ENCODE measurements around the gene SLC22A23.

Gene SLC22A23

DNA sequence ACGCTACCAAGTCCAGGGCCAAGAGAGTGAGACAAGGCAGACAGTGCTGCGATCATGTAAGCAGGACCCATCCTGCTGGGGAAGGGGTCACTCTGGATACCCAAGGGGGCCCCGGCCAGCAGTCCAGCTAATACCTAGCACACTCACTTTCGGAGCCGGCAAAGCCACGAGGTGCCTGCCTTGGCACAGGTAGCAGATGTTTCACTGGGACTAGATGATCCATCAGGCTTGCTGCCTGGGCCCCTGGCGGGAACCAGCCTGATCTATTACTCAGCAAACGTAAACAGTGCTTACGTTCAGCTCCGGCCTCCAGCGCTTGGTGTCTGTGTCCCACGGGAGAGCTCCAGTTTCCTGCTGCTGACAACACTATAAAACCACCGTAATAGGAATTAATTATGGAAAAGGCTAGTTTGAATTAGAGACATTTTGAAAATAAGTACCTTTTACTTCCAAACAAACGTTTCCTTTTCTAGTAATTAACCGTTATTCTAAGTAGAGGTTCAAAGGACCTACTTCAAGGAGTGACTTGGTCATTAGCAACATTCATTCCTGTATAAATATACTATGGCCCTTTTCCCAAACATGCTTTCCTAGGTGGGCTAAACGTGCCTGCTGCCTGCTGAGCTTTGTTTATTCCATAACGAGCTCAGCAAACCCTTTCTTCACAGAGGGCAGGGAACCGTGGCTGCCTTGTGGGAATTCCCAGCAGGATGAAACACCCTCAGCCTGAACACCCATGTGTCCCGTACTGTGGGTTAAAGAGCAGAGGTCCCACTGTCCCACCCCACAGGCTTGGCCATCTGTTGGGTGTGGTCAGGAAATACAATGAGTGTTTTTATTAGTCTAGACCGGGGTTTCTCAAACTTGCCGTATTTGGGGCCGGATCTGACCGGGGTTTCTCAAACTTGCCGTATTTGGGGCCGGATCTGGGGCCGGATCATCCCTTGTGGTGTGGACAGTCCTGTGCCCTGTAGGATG is 18.4 kb downstream of the SLC22A23 start:
- ChIA-PET CTCF (interaction anchor here (0.6 to 0.7 kb wide), 2 partner anchors 62 to 294 kb away, joined by 3 to 4 read pairs; no protein-coding TSS in a partner anchor), POLR2A (interaction anchor here (0.9 kb wide), 2 partner anchors 10 to 12 kb away, joined by 3 read pairs; no protein-coding TSS in a partner anchor)
- peak; percentile 71 for DNase-seq (ENCODE audit: extremely low spot score)
- TF ChIP-seq ZNF384 (IDR thresholded peaks at IDR 0.05) (no peak), FOXA1 (IDR thresholded peaks at IDR 0.05) (no peak), FOXK2 (IDR thresholded peaks at IDR 0.05) (no peak), ARNT (IDR thresholded peaks at IDR 0.05) (no peak), HDGF (IDR thresholded peaks at IDR 0.05; ENCODE audit: borderline replicate concordance) (0 out of 2 replicates have a peak, but pooled peaks have one; percentile 49), BHLHE40 (IDR thresholded peaks at IDR 0.05; ENCODE audit: borderline replicate concordance) (no peak), SUZ12 (IDR thresholded peaks at IDR 0.05) (no peak)
- TF ChIP-seq, protein P1, sequence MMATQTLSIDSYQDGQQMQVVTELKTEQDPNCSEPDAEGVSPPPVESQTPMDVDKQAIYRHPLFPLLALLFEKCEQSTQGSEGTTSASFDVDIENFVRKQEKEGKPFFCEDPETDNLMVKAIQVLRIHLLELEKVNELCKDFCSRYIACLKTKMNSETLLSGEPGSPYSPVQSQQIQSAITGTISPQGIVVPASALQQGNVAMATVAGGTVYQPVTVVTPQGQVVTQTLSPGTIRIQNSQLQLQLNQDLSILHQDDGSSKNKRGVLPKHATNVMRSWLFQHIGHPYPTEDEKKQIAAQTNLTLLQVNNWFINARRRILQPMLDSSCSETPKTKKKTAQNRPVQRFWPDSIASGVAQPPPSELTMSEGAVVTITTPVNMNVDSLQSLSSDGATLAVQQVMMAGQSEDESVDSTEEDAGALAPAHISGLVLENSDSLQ (IDR thresholded peaks at IDR 0.05): peak; percentile 58

DNA sequence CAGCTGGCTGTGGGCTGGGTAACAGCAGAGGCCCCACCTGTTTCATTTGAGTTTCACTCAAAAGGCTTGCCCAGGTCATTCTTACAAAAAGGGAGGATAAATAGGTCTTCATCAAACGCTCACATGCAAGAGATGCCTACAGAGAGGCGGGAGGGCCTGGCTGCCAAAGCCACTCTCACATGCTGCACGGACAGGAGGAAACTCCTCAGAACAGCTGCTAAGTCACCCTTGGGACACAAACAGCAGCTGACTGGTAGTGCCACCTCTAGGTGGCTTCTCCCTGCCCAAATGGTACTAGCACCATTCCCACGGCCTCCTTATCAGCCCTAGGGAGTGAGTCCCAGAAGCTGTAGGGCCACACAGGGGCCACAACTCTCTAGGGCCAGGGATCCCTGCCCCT is 23.8 kb downstream of the SLC22A23 start:
- CTCF ChIA-PET: interaction anchor here (0.6 kb wide), 1 partner anchor 68 kb away, joined by 4 read pairs; no protein-coding TSS in a partner anchor
- POLR2A ChIA-PET: no interaction called here
- no peak for TF ChIP-seq FOXM1 (IDR thresholded peaks at IDR 0.05; ENCODE audit: borderline replicate concordance)
- TF ChIP-seq ZNF384 (IDR thresholded peaks at IDR 0.05): no peak
- no peak for TF ChIP-seq LEF1 (IDR thresholded peaks at IDR 0.05; ENCODE audit: borderline replicate concordance)
- TF ChIP-seq TARDBP (IDR thresholded peaks at IDR 0.05): no peak
- TF ChIP-seq FOXK2 (IDR thresholded peaks at IDR 0.05): no peak
- TF ChIP-seq HDGF (IDR thresholded peaks at IDR 0.05; ENCODE audit: borderline replicate concordance): no peak
- DNase-seq (ENCODE audit: extremely low spot score): no peak

DNA sequence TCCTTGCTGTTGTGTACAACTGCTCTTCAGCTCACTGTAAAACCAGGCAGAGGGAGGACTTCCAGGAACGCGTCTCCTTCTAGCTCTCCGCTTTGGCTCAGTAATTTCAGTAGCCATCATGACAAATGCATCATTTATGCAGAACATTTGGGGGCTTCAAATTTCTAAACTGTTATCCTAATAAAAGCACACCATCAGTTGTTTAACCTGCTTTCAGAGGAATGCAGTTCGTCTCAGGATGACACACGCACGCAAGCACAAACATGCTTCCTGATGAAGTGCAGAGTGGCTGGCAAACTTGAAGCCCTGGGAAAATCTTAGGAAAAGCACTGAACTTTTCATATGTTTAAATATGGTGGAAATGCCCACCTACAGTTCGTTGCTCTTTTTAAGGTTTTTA is 24.4 kb downstream of the SLC22A23 start:
- DNase-seq (ENCODE audit: extremely low spot score): no peak
- ChIA-PET CTCF (interaction anchor here (0.6 kb wide), 1 partner anchor 68 kb away, joined by 4 read pairs; no protein-coding TSS in a partner anchor), POLR2A (no interaction called here)
- no peak for TF ChIP-seq HDGF (IDR thresholded peaks at IDR 0.05; ENCODE audit: borderline replicate concordance)
- TF ChIP-seq BHLHE40 (IDR thresholded peaks at IDR 0.05; ENCODE audit: borderline replicate concordance): no peak
- no peak for TF ChIP-seq ARNT (IDR thresholded peaks at IDR 0.05)
- no peak for TF ChIP-seq TARDBP (IDR thresholded peaks at IDR 0.05)
- TF ChIP-seq ELF4 (IDR thresholded peaks at IDR 0.05): no peak
- TF ChIP-seq, protein P1 (IDR thresholded peaks at IDR 0.05): no peak
- TF ChIP-seq FOXA1 (IDR thresholded peaks at IDR 0.05): no peak
- TF ChIP-seq L3MBTL2 (conservative IDR thresholded peaks at IDR 0.05): no peak
- no peak for TF ChIP-seq LEF1 (IDR thresholded peaks at IDR 0.05; ENCODE audit: borderline replicate concordance)

DNA sequence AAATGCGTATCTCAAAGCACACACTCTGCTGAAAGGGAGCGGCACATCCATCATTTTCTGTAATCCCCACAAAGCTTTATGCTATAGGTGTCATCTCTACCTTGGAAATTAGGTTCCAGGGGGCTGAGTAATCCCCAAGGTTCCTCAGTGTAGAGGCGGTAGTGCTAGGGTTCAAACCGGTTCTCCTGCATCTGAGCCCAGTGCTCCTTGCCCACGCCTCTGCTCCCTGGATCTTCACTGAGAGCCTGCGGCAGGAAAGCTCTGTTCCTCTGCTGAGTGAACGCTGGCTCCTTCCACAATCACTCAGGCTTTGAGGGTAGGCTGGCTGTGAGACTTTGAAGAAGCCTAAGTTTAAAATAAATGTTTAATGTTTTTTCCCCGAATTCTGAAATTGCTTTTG is 24.9 kb downstream of the SLC22A23 start:
- ChIA-PET CTCF (no interaction called here), POLR2A (no interaction called here)
- TF ChIP-seq SP1 (IDR thresholded peaks at IDR 0.05) (no peak), BHLHE40 (IDR thresholded peaks at IDR 0.05; ENCODE audit: borderline replicate concordance) (no peak), FOXM1 (IDR thresholded peaks at IDR 0.05; ENCODE audit: borderline replicate concordance) (no peak)

DNA sequence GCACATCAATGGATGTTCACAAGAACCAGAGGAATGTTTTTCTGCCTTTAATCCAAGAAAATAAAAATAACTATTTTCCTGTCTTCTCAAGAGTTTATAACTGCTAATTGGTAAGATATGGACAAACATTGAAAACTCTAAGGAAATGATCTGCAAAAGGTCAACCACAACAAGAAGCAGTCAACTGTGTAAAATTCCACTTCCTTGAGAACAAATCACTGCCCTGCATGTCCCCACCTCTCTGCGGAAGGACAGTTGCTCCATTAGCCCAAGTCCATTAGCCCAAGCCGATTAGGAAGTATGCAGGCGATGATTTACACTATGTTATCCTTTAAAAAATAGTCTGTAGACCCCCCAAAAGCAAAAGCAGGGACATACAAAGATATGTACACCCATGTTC is 27.6 kb downstream of the SLC22A23 start:
- DNase-seq (ENCODE audit: extremely low spot score): no peak
- CTCF ChIA-PET: interaction anchor here (0.8 kb wide), 1 partner anchor 150 kb away, joined by 3 read pairs; no protein-coding TSS in a partner anchor
- TF ChIP-seq, protein P1 (IDR thresholded peaks at IDR 0.05): no peak
- TF ChIP-seq HDGF (IDR thresholded peaks at IDR 0.05; ENCODE audit: borderline replicate concordance) (no peak), TARDBP (IDR thresholded peaks at IDR 0.05) (no peak), BHLHE40 (IDR thresholded peaks at IDR 0.05; ENCODE audit: borderline replicate concordance) (no peak), NFRKB (IDR thresholded peaks at IDR 0.05) (no peak), FOXK2 (IDR thresholded peaks at IDR 0.05) (no peak), ELF4 (IDR thresholded peaks at IDR 0.05) (no peak), LEF1 (IDR thresholded peaks at IDR 0.05; ENCODE audit: borderline replicate concordance) (no peak), SUZ12 (IDR thresholded peaks at IDR 0.05) (no peak), SP1 (IDR thresholded peaks at IDR 0.05) (no peak), L3MBTL2 (conservative IDR thresholded peaks at IDR 0.05) (no peak)
- POLR2A ChIA-PET: interaction anchor here (1.8 kb wide), 1 partner anchor 9 kb away, joined by 3 read pairs; no protein-coding TSS in a partner anchor

More for the DNA sequence above, 24.9 kb downstream of the SLC22A23 start:
- no peak for DNase-seq (ENCODE audit: extremely low spot score)

DNA sequence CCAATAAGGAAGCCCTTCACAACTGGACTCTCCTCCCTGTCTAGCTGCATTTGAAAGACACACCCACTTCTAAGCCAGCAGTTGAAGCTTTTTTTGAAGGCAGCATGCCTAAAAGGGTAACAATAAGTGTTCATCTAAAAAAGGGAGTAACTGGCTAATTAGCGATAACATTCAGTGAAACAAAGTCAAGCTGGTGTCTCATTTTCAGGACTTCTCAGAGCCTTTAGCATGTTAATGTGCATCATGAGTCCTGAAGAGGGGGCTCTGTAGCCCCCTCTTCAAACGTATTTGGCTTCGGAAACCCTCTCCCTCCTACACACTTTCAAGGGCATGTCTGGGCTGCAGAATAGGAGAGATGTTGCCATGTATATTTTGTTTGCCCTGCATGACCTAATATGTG is 28.1 kb downstream of the SLC22A23 start:
- ChIA-PET CTCF (interaction anchor here (0.8 kb wide), 1 partner anchor 149 kb away, joined by 3 read pairs; no protein-coding TSS in a partner anchor), POLR2A (interaction anchor here (1.2 to 1.8 kb wide), 2 partner anchors 10 to 14 kb away, joined by 3 read pairs; no protein-coding TSS in a partner anchor)
- no peak for DNase-seq (ENCODE audit: extremely low spot score)
- TF ChIP-seq HDGF (IDR thresholded peaks at IDR 0.05; ENCODE audit: borderline replicate concordance) (no peak), ELF4 (IDR thresholded peaks at IDR 0.05) (no peak), CTBP1 (IDR thresholded peaks at IDR 0.05; ENCODE audit: borderline replicate concordance) (no peak), FOXK2 (IDR thresholded peaks at IDR 0.05) (no peak), ARNT (IDR thresholded peaks at IDR 0.05) (no peak), FOXM1 (IDR thresholded peaks at IDR 0.05; ENCODE audit: borderline replicate concordance) (no peak), SUZ12 (IDR thresholded peaks at IDR 0.05) (no peak), FOXA1 (IDR thresholded peaks at IDR 0.05) (no peak), SP1 (IDR thresholded peaks at IDR 0.05) (no peak), TARDBP (IDR thresholded peaks at IDR 0.05) (no peak), LEF1 (IDR thresholded peaks at IDR 0.05; ENCODE audit: borderline replicate concordance) (no peak), BHLHE40 (IDR thresholded peaks at IDR 0.05; ENCODE audit: borderline replicate concordance) (no peak), ZNF384 (IDR thresholded peaks at IDR 0.05) (no peak), L3MBTL2 (conservative IDR thresholded peaks at IDR 0.05) (no peak), NFRKB (IDR thresholded peaks at IDR 0.05) (no peak)
- TF ChIP-seq, protein P1 (IDR thresholded peaks at IDR 0.05): no peak

All from HEK293T (cell line).